Measurements from ENCODE around the gene GRK7. TPM values are rescaled to one million over a fixed set of nuclear protein-coding genes. Genes with fewer than 3 reads are reported as not detected.

Gene GRK7
- total and polyA plus RNA-seq, 9 of the 15 experiments (the other 6 are each of a cell fraction or from before 2014, with no cell fraction given) = 0.01 to 0.08 (median 0.04) TPM; not detected in 3

DNA sequence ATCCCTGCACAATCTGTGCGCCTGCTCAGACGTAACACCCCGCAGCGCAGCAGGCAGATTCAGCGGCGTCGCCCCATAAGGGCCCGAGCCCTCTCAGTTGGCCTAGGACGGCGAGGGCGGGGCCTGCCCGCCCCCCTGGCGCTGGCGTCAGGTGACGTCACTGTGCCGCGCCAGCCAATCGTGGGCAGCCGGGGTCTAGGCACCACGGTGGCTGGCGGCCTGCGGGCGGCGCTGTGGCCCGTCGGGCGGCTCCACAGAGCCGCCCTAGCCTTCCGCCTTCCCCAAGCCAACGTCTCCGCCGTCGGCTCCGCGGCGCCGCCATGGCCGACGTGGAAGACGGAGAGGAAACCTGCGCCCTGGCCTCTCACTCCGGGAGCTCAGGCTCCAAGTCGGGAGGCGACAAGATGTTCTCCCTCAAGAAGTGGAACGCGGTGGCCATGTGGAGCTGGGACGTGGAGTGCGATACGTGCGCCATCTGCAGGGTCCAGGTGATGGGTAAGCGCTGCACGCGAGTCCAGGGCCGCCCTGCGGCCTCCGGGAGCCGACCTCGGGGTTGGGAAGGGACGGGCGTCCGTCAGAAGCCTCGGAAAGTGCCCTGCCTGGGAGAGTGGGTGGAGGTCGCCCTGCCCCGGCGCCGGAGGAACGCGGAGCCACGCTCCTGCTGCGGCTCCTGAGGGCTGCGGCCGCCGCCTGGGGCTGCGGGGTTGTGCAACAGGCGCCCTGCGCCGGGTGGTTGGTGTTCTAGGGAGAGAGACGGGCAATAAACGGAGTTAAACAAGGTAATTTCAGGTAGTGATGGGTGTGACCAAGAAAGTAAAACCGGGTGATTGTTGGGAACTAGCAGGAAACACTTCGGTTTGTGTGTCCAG, 25.0 kb upstream of the GRK7 start, which contains the start of gene RNF7 (continued):
- TF ChIP-seq, protein P1, sequence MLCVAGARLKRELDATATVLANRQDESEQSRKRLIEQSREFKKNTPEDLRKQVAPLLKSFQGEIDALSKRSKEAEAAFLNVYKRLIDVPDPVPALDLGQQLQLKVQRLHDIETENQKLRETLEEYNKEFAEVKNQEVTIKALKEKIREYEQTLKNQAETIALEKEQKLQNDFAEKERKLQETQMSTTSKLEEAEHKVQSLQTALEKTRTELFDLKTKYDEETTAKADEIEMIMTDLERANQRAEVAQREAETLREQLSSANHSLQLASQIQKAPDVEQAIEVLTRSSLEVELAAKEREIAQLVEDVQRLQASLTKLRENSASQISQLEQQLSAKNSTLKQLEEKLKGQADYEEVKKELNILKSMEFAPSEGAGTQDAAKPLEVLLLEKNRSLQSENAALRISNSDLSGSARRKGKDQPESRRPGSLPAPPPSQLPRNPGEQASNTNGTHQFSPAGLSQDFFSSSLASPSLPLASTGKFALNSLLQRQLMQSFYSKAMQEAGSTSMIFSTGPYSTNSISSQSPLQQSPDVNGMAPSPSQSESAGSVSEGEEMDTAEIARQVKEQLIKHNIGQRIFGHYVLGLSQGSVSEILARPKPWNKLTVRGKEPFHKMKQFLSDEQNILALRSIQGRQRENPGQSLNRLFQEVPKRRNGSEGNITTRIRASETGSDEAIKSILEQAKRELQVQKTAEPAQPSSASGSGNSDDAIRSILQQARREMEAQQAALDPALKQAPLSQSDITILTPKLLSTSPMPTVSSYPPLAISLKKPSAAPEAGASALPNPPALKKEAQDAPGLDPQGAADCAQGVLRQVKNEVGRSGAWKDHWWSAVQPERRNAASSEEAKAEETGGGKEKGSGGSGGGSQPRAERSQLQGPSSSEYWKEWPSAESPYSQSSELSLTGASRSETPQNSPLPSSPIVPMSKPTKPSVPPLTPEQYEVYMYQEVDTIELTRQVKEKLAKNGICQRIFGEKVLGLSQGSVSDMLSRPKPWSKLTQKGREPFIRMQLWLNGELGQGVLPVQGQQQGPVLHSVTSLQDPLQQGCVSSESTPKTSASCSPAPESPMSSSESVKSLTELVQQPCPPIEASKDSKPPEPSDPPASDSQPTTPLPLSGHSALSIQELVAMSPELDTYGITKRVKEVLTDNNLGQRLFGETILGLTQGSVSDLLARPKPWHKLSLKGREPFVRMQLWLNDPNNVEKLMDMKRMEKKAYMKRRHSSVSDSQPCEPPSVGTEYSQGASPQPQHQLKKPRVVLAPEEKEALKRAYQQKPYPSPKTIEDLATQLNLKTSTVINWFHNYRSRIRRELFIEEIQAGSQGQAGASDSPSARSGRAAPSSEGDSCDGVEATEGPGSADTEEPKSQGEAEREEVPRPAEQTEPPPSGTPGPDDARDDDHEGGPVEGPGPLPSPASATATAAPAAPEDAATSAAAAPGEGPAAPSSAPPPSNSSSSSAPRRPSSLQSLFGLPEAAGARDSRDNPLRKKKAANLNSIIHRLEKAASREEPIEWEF (CRISPR knock-in tag; IDR thresholded peaks at IDR 0.05) = no peak
- TF ChIP-seq FOXA1 (IDR thresholded peaks at IDR 0.05; ENCODE audit: borderline replicate concordance) (no peak), EGR1 (conservative IDR thresholded peaks at IDR 0.05) (peak; percentile 76), TBP (optimal IDR thresholded peaks at IDR 0.05; ENCODE audit: low read depth, low read length) (peak; percentile 80), RBM25 (IDR thresholded peaks at IDR 0.05; ENCODE audit: low read depth, low read length, severe bottlenecking) (peak; percentile 95), SUPT5H (IDR thresholded peaks at IDR 0.05) (peak; percentile 86), BRD9 (IDR thresholded peaks at IDR 0.05; ENCODE audit: low read depth, partially characterized antibody) (peak; percentile 79), FOS (IDR thresholded peaks at IDR 0.05; ENCODE audit: extremely low read depth, insufficient read length) (peak; percentile 54), ATF3 (IDR thresholded peaks at IDR 0.05) (peak; percentile 97), ATF3 (CRISPR knock-in tag; conservative IDR thresholded peaks at IDR 0.05) (peak; percentile 80), HNRNPLL (IDR thresholded peaks at IDR 0.05; ENCODE audit: low read depth, low read length, poor library complexity, severe bottlenecking) (peak; percentile 79), ARID1B (IDR thresholded peaks at IDR 0.05) (peak; percentile 28; the same call in 1 of the 2 replicates), RCOR1 (IDR thresholded peaks at IDR 0.05; ENCODE audit: borderline replicate concordance in 1 of 2, low read depth in 2 of 2, low read length in 2 of 2) (peak; percentile 49 to 87; a peak in 3 of 4 replicates), KHSRP (IDR thresholded peaks at IDR 0.05) (peak; percentile 79; the same call in 1 of the 2 replicates), ZNF717 (CRISPR knock-in tag; IDR thresholded peaks at IDR 0.05) (no peak), ZBED1 (IDR thresholded peaks at IDR 0.05) (no peak)
- TF ChIP-seq, protein P2, sequence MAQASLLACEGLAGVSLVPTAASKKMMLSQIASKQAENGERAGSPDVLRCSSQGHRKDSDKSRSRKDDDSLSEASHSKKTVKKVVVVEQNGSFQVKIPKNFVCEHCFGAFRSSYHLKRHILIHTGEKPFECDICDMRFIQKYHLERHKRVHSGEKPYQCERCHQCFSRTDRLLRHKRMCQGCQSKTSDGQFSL (CRISPR knock-in tag; IDR thresholded peaks at IDR 0.05) = peak; percentile 59; the same call in 1 of the 2 replicates
- TF ChIP-seq, protein P2 (tag; IDR thresholded peaks at IDR 0.05) = no peak

Data from K562 (cell line).